IMR-90 (cell line): ENCODE measurements around the gene SNX33. TPM values are rescaled to one million over a fixed set of nuclear protein-coding genes. Genes with fewer than 3 reads are reported as not detected.

Source experiments
- ATAC-seq: fragments of 200-7000 bp; cut with Tn5 transposase; 2 replicates; pipeline ENCODE4 v1.9.1; 2020; ENCODE audit warnings: low read depth, mild to moderate bottlenecking, moderate library complexity
- BruUV-seq: library from RNA; stranded (reverse); fragments of 400-500 nt; replicated peaks from 2 replicates; lab custom pipeline; 2021; lab: Mats Ljungman, UMichigan
- CTCF ChIA-PET: fragments of 300-600 bp; formaldehyde crosslinking; extraction: SDS; loops from one replicate; lab custom pipeline; 2021; ENCODE audit warnings: antibody characterized with exemption; lab: Yijun Ruan, JAX
- POLR2A ChIA-PET: fragments of 300-600 bp; sonication (Branson Sonifier 250); formaldehyde crosslinking; loops from one replicate; lab custom pipeline; 2022; ENCODE audit warnings: antibody characterized with exemption; ENCODE audit not compliant: unreplicated experiment; lab: Charles Lee
- DNase-seq: peaks from one replicate; pipeline ENCODE4 v3.0.0; 2013
- H2AFZ ChIP-seq: replicated peaks from 2 replicates; pipeline ENCODE3; 2013; ENCODE audit warnings: low read length, mild to moderate bottlenecking; ENCODE audit not compliant: poor library complexity
- H2AK5ac ChIP-seq: 2 replicates; pipeline ENCODE4 v1.6.1; 2013; ENCODE audit warnings: low read depth, low read length, inconsistent platforms
- H2AK9ac ChIP-seq: replicated peaks from 2 replicates; pipeline ENCODE3; 2013; ENCODE audit warnings: mild to moderate bottlenecking, low read depth, low read length, moderate library complexity; ENCODE audit not compliant: poor library complexity
- H2BK120ac ChIP-seq: 2 replicates; pipeline ENCODE4 v1.6.1; 2013; ENCODE audit warnings: low read depth, low read length, inconsistent platforms
- H2BK15ac ChIP-seq: 3 replicates; pipeline ENCODE4 v1.6.1; 2013; ENCODE audit warnings: low read depth, low read length, inconsistent platforms
- H2BK20ac ChIP-seq: 2 replicates; pipeline ENCODE4 v1.6.1; 2013; ENCODE audit warnings: low read depth, mild to moderate bottlenecking, inconsistent platforms, low read length, moderate library complexity
- H2BK5ac ChIP-seq: 2 replicates; pipeline ENCODE4 v1.6.1; 2013; ENCODE audit warnings: mild to moderate bottlenecking, low read depth, low read length, inconsistent platforms; ENCODE audit not compliant: poor library complexity, severe bottlenecking
- H3K14ac ChIP-seq: replicated peaks from 2 replicates; pipeline ENCODE4 v1.6.1; 2013; ENCODE audit warnings: low read depth, low read length, inconsistent platforms
- H3K18ac ChIP-seq: 2 replicates; pipeline ENCODE4 v1.6.1; 2013; ENCODE audit warnings: low read depth, low read length, control low read depth
- H3K23ac ChIP-seq: 2 replicates; pipeline ENCODE4 v1.6.1; 2013; ENCODE audit warnings: low read depth, low read length, inconsistent platforms
- H3K27ac ChIP-seq: 2 replicates; pipeline ENCODE4 v1.5.1; 2013; ENCODE audit warnings: mild to moderate bottlenecking, control low read depth, low read length; ENCODE audit not compliant: insufficient read depth
- H3K27me3 ChIP-seq: 2 replicates; pipeline ENCODE4 v1.6.1; 2013; ENCODE audit warnings: low read length; ENCODE audit not compliant: control insufficient read depth, insufficient read depth
- H3K36me3 ChIP-seq: 2 replicates; pipeline ENCODE4 v1.6.1; 2013; ENCODE audit warnings: low read length, mixed read lengths; ENCODE audit not compliant: control insufficient read depth, insufficient read depth
- H3K4ac ChIP-seq: 2 replicates; pipeline ENCODE4 v1.6.1; 2013; ENCODE audit warnings: low read depth, low read length, inconsistent platforms
- H3K4me1 ChIP-seq: 2 replicates; pipeline ENCODE4 v1.6.1; 2013; ENCODE audit warnings: low read length, mixed read lengths; ENCODE audit not compliant: control insufficient read depth, insufficient read depth
- H3K4me2 ChIP-seq: 2 replicates; pipeline ENCODE4 v1.6.1; 2013; ENCODE audit warnings: low read depth, mild to moderate bottlenecking, control low read depth, low read length, moderate library complexity
- H3K4me3 ChIP-seq: 2 replicates; pipeline ENCODE4 v1.5.1; 2013; ENCODE audit warnings: low read depth, mild to moderate bottlenecking, control low read depth, low read length, moderate library complexity; ENCODE audit not compliant: insufficient read depth
- H3K56ac ChIP-seq: 2 replicates; pipeline ENCODE4 v1.6.1; 2013; ENCODE audit warnings: low read length, inconsistent platforms; ENCODE audit not compliant: insufficient read depth; ENCODE audit errors: extremely low read depth
- H3K79me1 ChIP-seq, 2 experiments: 2 replicates each; pipeline ENCODE4 v1.6.1; 2013; ENCODE audit warnings: low read length in 2 of 2, inconsistent platforms in 1 of 2, low read depth in 1 of 2
- H3K9ac ChIP-seq: 2 replicates; pipeline ENCODE4 v1.6.1; 2013; ENCODE audit warnings: low read depth, low read length, control low read depth
- H3K9me1 ChIP-seq: 2 replicates; pipeline ENCODE4 v1.6.1; 2013; ENCODE audit warnings: low read length, inconsistent platforms; ENCODE audit not compliant: insufficient read depth
- H3K9me3 ChIP-seq: 2 replicates; pipeline ENCODE4 v1.6.1; 2013; ENCODE audit warnings: low read length; ENCODE audit not compliant: control insufficient read depth, insufficient read depth
- H4K20me1 ChIP-seq: 2 replicates; pipeline ENCODE4 v1.6.1; 2013; ENCODE audit warnings: low read length, inconsistent platforms; ENCODE audit not compliant: insufficient read depth
- H4K5ac ChIP-seq: 2 replicates; pipeline ENCODE4 v1.6.1; 2013; ENCODE audit warnings: mild to moderate bottlenecking, low read depth, low read length, control low read depth
- H4K8ac ChIP-seq, 2 experiments: 2 replicates each; pipeline ENCODE4 v1.6.1; 2013; ENCODE audit warnings: low read depth in 2 of 2, low read length in 2 of 2, control low read depth in 1 of 2, inconsistent platforms in 1 of 2
- H4K91ac ChIP-seq: 2 replicates; pipeline ENCODE4 v1.6.1; 2013; ENCODE audit warnings: low read depth, low read length, inconsistent platforms; ENCODE audit not compliant: insufficient read depth
- MAZ ChIP-seq: IDR thresholded peaks from 2 replicates; pipeline ENCODE4 v1.6.1; 2012; ENCODE audit warnings: low read depth, mild to moderate bottlenecking, low read length, improper control_type of control experiment, moderate library complexity, borderline replicate concordance
- WGBS, 2 experiments: methylation state at CpG; one replicate each; pipeline versions ENCODE4 v1.1.5 to v1.1.7; 2013; ENCODE audit warnings: missing lambda C conversion rate in 2 of 2; ENCODE audit not compliant: insufficient read length in 1 of 2; ENCODE audit errors: extremely low coverage in 2 of 2; 5-methylcytosine and 5-hydroxymethylcytosine counted together
- dilution Hi-C: fragments of 300-500 bp; cut with HindIII; formaldehyde crosslinking; loops from one replicate; pipeline ENCODE4 v1.14.3; 2018; ENCODE audit warnings: low sequenced_read_pairs; ENCODE audit not compliant: unreplicated experiment
- in situ Hi-C: fragments of 300-500 bp; cut with MboI; formaldehyde crosslinking; loops from 3 replicates; pipeline ENCODE4 v1.14.3; 2019; ENCODE audit warnings: low sequenced_read_pairs, inconsistent platforms, mixed read lengths
- intact Hi-C: fragments of 100-400 bp; cut with micrococcal nuclease; formaldehyde crosslinking; loops from 2 replicates; pipeline ENCODE4 v1.10.0; 2022
- polyA plus RNA-seq, 3 experiments: library from polyadenylated mRNA; depleted of rRNA; stranded (reverse); fragments of >200 nt; gene quantifications; 2 replicates each; pipeline ENCODE4 v1.2.3, GENCODE V29; 2012; ENCODE audit warnings: low replicate concordance in 1 of 3
- total RNA-seq: library from RNA; depleted of rRNA; stranded (reverse); fragments of >200 nt; gene quantifications from 2 replicates; pipeline ENCODE4 v1.2.3, GENCODE V29; 2012

Gene SNX33
- total and polyA plus RNA-seq, 2 of the 4 experiments (the other 2 are of a cell fraction): 12.7 to 14.6 TPM

GRCh38 chr15:75688278-75688557 lies 40.5 kb downstream of the SNX33 start:
- no TSS peak for BruUV-seq
- WGBS, 2 experiments: no CpG with 5 or more reads among the region's 7 CpGs
- intact Hi-C loops: no loop called here

More at GRCh38 chr15:75688278-75688557, 40.5 kb downstream of the SNX33 start:
- H3K9me3 ChIP-seq: no peaks in the 10 kb centered on the region
- H3K14ac ChIP-seq: no peak overlapping the region
- no peak for TF ChIP-seq MAZ
- H3K18ac ChIP-seq: no peak overlapping the region
- H3K4me1 ChIP-seq: peaks cover 1% of the 10 kb centered on the region
- DNase-seq: no peak
- no peak overlapping the region for H2BK5ac ChIP-seq
- dilution Hi-C loops: no loop called here
- H3K9me1 ChIP-seq: peaks cover 4% of the 10 kb centered on the region; the same call in 1 of the 2 replicates
- H2BK20ac ChIP-seq: no peak overlapping the region
- H4K91ac ChIP-seq: no peak overlapping the region
- H3K4me3 ChIP-seq: no peak overlapping the region
- no peak overlapping the region for H2BK120ac ChIP-seq
- H2AFZ ChIP-seq: no peak overlapping the region
- in situ Hi-C loops: loop anchor here (5.0 kb wide), 2 partner anchors 44 to 119 kb away; no protein-coding TSS in a partner anchor
- H3K56ac ChIP-seq: no peak overlapping the region
- CTCF ChIA-PET: no interaction called here
- H4K5ac ChIP-seq: no peak overlapping the region
- POLR2A ChIA-PET: no interaction called here
- no peak overlapping the region for H3K4me2 ChIP-seq
- H3K27ac ChIP-seq: no peak overlapping the region
- H3K79me1 ChIP-seq: peaks cover 11 to 51% of the 10 kb centered on the region in 2 experiments
- H3K9ac ChIP-seq: no peak overlapping the region
- no peak overlapping the region for H3K23ac ChIP-seq
- H2AK5ac ChIP-seq: no peak overlapping the region
- peaks cover 21% of the 10 kb centered on the region for H3K36me3 ChIP-seq
- H3K27me3 ChIP-seq: no peaks in the 10 kb centered on the region
- no peak overlapping the region for H3K4ac ChIP-seq
- H4K20me1 ChIP-seq: peaks cover 10% of the 10 kb centered on the region
- H2BK15ac ChIP-seq: no peak overlapping the region
- no peak for ATAC-seq
- H4K8ac ChIP-seq: no peak overlapping the region
- no peak overlapping the region for H2AK9ac ChIP-seq
